Heart right ventricle (tissue), 16 donors: ENCODE measurements around the gene ATN1. TPM values are rescaled to one million over a fixed set of nuclear protein-coding genes. Genes with fewer than 3 reads are reported as not detected.

Experiments used
- ATAC-seq, 8 donors: fragments of 200-7000 bp; cut with Tn5 transposase; one replicate each; pipeline ENCODE4 v1.9.1; 2020; ENCODE audit warnings: mild to moderate bottlenecking in 8 of 8, moderate library complexity in 8 of 8, moderate number of reproducible peaks in 1 of 8
- DNase-seq, 2 donors: peaks; one replicate each; pipeline ENCODE4 v3.0.0-alpha.2; 2020
- H3K27ac ChIP-seq, 10 donors: fragments of 200-600 bp; sonication (generic) in 2 of 10; one replicate each; pipeline versions ENCODE4 v1.5.0 to v1.8.0; 2020 to 2022; ENCODE audit warnings: mild to moderate bottlenecking in 3 of 10
- H3K27me3 ChIP-seq, 7 donors: fragments of 200-600 bp; one replicate each; pipeline ENCODE4 v1.8.0; 2021 to 2022; ENCODE audit warnings: mild to moderate bottlenecking in 2 of 7
- H3K36me3 ChIP-seq, 9 donors: fragments of 200-600 bp; sonication (generic) in 1 of 9; one replicate each; pipeline versions ENCODE4 v1.5.0 to v1.8.0; 2020 to 2022; ENCODE audit warnings: mild to moderate bottlenecking in 2 of 9
- H3K4me1 ChIP-seq, 9 donors: fragments of 200-600 bp; sonication (generic) in 1 of 9; one replicate each; pipeline versions ENCODE4 v1.5.0 to v1.8.0; 2020 to 2022; ENCODE audit warnings: mild to moderate bottlenecking in 4 of 9
- H3K4me3 ChIP-seq, 10 donors: fragments of 200-600 bp; sonication (generic) in 2 of 10; one replicate each; pipeline versions ENCODE4 v1.5.0 to v1.8.0; 2020 to 2022; ENCODE audit warnings: mild to moderate bottlenecking in 7 of 10, moderate library complexity in 2 of 10
- H3K9me3 ChIP-seq, 11 donors: fragments of 200-600 bp in 10 of 11; sonication (generic) in 2 of 11; one replicate each; pipeline versions ENCODE4 v1.5.0 to v1.8.0; 2013 to 2022; ENCODE audit warnings: mild to moderate bottlenecking in 2 of 11, control low read depth in 1 of 11, moderate library complexity in 1 of 11
- CTCF ChIP-seq, 9 donors: fragments of 200-600 bp; sonication (generic) in 2 of 9; IDR thresholded peaks; one replicate each; pipeline versions ENCODE4 v1.5.0 to v1.8.0; 2021 to 2022; ENCODE audit warnings: antibody characterized with exemption in 9 of 9, mild to moderate bottlenecking in 5 of 9, moderate library complexity in 1 of 9
- WGBS, 2 donors: extraction: QIAGEN DNeasy Blood & Tissue Kit; methylation state at CpG; one replicate each; pipeline ENCODE4 v1.1.7; 2013; ENCODE audit warnings: inconsistent platforms in 1 of 2; 5-methylcytosine and 5-hydroxymethylcytosine counted together
- intact Hi-C, 10 donors: fragments of 100-400 bp; cut with DNase I; formaldehyde crosslinking; loops; one replicate each; pipeline versions ENCODE4 v1.11.1 to v1.14.2; 2022
- polyA plus RNA-seq, 2 donors: library from polyadenylated mRNA; stranded (reverse); fragments of 200-250 nt; gene quantifications; one replicate each; pipeline ENCODE4 v1.2.3, GENCODE V29; 2013
- total RNA-seq, 10 donors: library from RNA; stranded (reverse); fragmentation: NEBNext Ultra II Directional in 3 of 10; extraction: Animal tissue kit (Norgen Biotek cat#: 25700) in 3 of 10; gene quantifications; one replicate each; pipeline versions ENCODE4 v1.2.1 to v1.2.4, GENCODE V29; 2021 to 2023
- donor health status: Arrhythmogenic right ventricular cardiomyopathy.
- donor health status: ischemic (EF 13 %, LVEDD 7.1; RV severe dilation, severe dysfunction).
- donor health status: healthy with polysubstance abuse.
- donor health status: DM: no; HTN: yes; CAD: no.
- donor health status: DM: no; HTN: no; CAD: no.
- donor health status: ischemic (EF 25% LVEDD 6.9; RV normal size, moderate dysfunction).
- donor health status: ischemic (EF 25% LVEDD 5.7; RV mildly dilated, moderate dysfunction).
- donor health status: healthy.
- donor health status: DM: yes; HTN: yes; CAD: no.
- donor health status: Ischemic cardiomyopathy.
- donor health status: ischemic (EF 35%, LVEDD 5.7; RV mildly dilated, moderate dysfunction).
- donor health status: nonischemic (EF 11% LVEDD 7.7; RV severe dilation, severe dysfunction).
- donor health status: DM: yes; HTN: yes; CAD: no.
- donor health status: PGD.
- donor health status: ischemic (EF 29% LVEDD 5.4; RV normal size, mild dysfunction).
- donor health status: nonischemic (EF 23%, LVEDD 6.1; RV moderate dilation, normal function).

The ATN1 gene
- total and polyA plus RNA-seq, 12 donors = 48.7 to 96.7 (median 65.8) TPM

GRCh38 chr12:6932766-6933165 is 5.0 kb downstream of the ATN1 start:
- Histone ChIP-seq H3K4me1 (peaks cover 20 to 90% (median 72%) of the 10 kb centered on the region in 9 donors), H3K27me3 (no peaks in the 10 kb centered on the region), H3K36me3 (peaks cover 0 to 53% (median 21%) of the 10 kb centered on the region in 9 donors), H3K4me3 (no peak overlapping the region), H3K9me3 (no peaks in the 10 kb centered on the region), H3K27ac (peak overlapping the region in 6 of 10 donors; percentile 18 to 98 (median 72))
- ATAC-seq = no peak
- WGBS, 2 donors = 64 to 74% methylated on average over 1 of the region's 1 CpG
- TF ChIP-seq CTCF (IDR thresholded peaks at IDR 0.05) = no peak
- intact Hi-C loops = no loop called here
- no peak for DNase-seq

DNA sequence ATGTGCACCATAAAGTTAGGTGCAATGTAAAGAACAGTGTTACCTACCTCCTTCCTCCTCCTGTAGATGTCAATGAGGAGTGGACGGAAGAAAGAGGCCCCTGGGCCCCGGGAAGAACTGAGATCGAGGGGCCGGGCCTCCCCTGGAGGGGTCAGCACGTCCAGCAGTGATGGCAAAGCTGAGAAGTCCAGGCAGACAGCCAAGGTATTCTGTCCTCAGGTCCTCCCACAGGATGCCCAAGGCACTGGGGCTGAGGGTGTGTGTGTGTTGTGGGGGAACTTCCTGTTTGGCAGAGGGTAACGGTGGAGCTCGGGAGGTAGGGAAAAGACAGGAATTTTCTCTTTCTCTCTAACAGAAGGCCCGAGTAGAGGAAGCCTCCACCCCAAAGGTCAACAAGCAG is 6.4 kb downstream of the ATN1 start:
- peak in 6 of 8 donors; percentile 3 to 37 (median 26) for ATAC-seq
- Histone ChIP-seq H3K27me3 (no peaks in the 10 kb centered on the region), H3K36me3 (peaks cover 0 to 61% (median 21%) of the 10 kb centered on the region in 9 donors), H3K4me3 (peak overlapping the region in 5 of 10 donors; percentile 2 to 21 (median 8)), H3K27ac (peak overlapping the region; percentile 39 to 98 (median 70)), H3K9me3 (no peaks in the 10 kb centered on the region), H3K4me1 (peaks cover 28 to 97% (median 81%) of the 10 kb centered on the region in 9 donors)
- WGBS, 2 donors = 16 to 20% methylated on average over 8 of the region's 8 CpGs
- peak in 1 of 9 donors; percentile 6 for TF ChIP-seq CTCF (IDR thresholded peaks at IDR 0.05)
- peak in 1 of 2 donors; percentile 81 for DNase-seq
- intact Hi-C loops = no loop called here

DNA sequence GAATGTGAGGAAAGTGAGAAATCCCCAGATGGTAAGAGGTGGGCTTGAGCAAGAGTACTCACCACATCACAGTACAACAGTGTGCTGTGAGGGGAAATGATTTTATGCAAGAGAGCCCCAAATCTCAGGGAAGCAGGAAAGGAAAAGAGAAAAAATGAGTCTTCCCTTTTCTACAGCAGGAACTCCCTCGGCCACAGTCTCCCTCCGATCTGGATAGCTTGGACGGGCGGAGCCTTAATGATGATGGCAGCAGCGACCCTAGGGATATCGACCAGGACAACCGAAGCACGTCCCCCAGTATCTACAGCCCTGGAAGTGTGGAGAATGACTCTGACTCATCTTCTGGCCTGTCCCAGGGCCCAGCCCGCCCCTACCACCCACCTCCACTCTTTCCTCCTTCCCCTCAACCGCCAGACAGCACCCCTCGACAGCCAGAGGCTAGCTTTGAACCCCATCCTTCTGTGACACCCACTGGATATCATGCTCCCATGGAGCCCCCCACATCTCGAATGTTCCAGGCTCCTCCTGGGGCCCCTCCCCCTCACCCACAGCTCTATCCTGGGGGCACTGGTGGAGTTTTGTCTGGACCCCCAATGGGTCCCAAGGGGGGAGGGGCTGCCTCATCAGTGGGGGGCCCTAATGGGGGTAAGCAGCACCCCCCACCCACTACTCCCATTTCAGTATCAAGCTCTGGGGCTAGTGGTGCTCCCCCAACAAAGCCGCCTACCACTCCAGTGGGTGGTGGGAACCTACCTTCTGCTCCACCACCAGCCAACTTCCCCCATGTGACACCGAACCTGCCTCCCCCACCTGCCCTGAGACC is 7.8 kb downstream of the ATN1 start:
- Histone ChIP-seq H3K36me3 (peaks cover 0 to 72% (median 21%) of the 10 kb centered on the region in 9 donors), H3K27me3 (no peaks in the 10 kb centered on the region), H3K4me3 (no peak overlapping the region), H3K4me1 (peaks cover 19 to 90% (median 67%) of the 10 kb centered on the region in 9 donors), H3K9me3 (no peaks in the 10 kb centered on the region), H3K27ac (peak overlapping the region in 9 of 10 donors; percentile 46 to 98 (median 71))
- 52 to 67% methylated on average over 14 of the region's 14 CpGs for WGBS, 2 donors
- intact Hi-C loops = loop anchor here in 1 of 10 donors (5.0 kb wide), 1 partner anchor 68 kb away; the partner anchor contains the start of gene TPI1
- DNase-seq (no peak), ATAC-seq (no peak)
- TF ChIP-seq CTCF (IDR thresholded peaks at IDR 0.05) = no peak

GRCh38 chr12:6936194-6936635 is 8.5 kb downstream of the ATN1 start:
- intact Hi-C loops = loop anchor here in 1 of 10 donors (5.0 kb wide), 1 partner anchor 69 kb away; the partner anchor contains the start of gene TPI1
- Histone ChIP-seq H3K9me3 (no peaks in the 10 kb centered on the region), H3K27ac (peak overlapping the region in 5 of 10 donors; percentile 74 to 98 (median 93)), H3K4me3 (no peak overlapping the region), H3K36me3 (peaks cover 0 to 76% (median 22%) of the 10 kb centered on the region in 9 donors), H3K4me1 (peaks cover 19 to 86% (median 66%) of the 10 kb centered on the region in 9 donors), H3K27me3 (no peaks in the 10 kb centered on the region)
- TF ChIP-seq CTCF (IDR thresholded peaks at IDR 0.05) = no peak
- ATAC-seq (peak in 1 of 8 donors; percentile 1), DNase-seq (no peak)
- WGBS, 2 donors = 89 to 93% methylated on average over 3 of the region's 3 CpGs
